GM18498 (cell line): Measurements from ENCODE around the gene KAT2A.

Experiments
- ATAC-seq: cut with Tn5 transposase; IDR thresholded peaks from one replicate; pipeline ENCODE4 v1.9.1; 2021; ENCODE audit warnings: mild to moderate bottlenecking, moderate library complexity; ENCODE audit not compliant: unreplicated experiment

KAT2A gene

GRCh38 chr17:42096360-42097111 lies 24.6 kb downstream of the KAT2A start:
- ATAC-seq, result no peak

GRCh38 chr17:42094375-42095069 lies 26.6 kb downstream of the KAT2A start:
- ATAC-seq, result no peak

GRCh38 chr17:42092939-42093338 lies 28.2 kb downstream of the KAT2A start:
- ATAC-seq, result no peak

GRCh38 chr17:42090964-42091790 lies 30.0 kb downstream of the KAT2A start:
- no peak for ATAC-seq

GRCh38 chr17:42088736-42089135 lies 32.4 kb downstream of the KAT2A start:
- ATAC-seq, result no peak

- no peak for ATAC-seq
Measured at GRCh38 chr17:42087736-42088705, 33.1 kb downstream of the KAT2A start.

GRCh38 chr17:42087042-42087701 lies 34.0 kb downstream of the KAT2A start:
- no peak for ATAC-seq

- ATAC-seq, result no peak
Measured at GRCh38 chr17:42081516-42082129, 39.5 kb downstream of the KAT2A start.

GRCh38 chr17:42079541-42079940 lies 41.6 kb downstream of the KAT2A start:
- ATAC-seq, result no peak

- no peak for ATAC-seq
Measured at GRCh38 chr17:42078396-42079043, 42.6 kb downstream of the KAT2A start.

GRCh38 chr17:42077755-42078154 lies 43.4 kb downstream of the KAT2A start:
- ATAC-seq, result no peak

- ATAC-seq, result no peak
Measured at GRCh38 chr17:42076797-42077559, 44.2 kb downstream of the KAT2A start.

- no peak for ATAC-seq
Measured at GRCh38 chr17:42075789-42076188, 45.4 kb downstream of the KAT2A start.

- ATAC-seq, result no peak
Measured at GRCh38 chr17:42072323-42073187, 48.6 kb downstream of the KAT2A start.

- no peak for ATAC-seq
Measured at GRCh38 chr17:42071810-42072209, 49.4 kb downstream of the KAT2A start.

- ATAC-seq, result no peak
Measured at GRCh38 chr17:42068979-42069378, 52.2 kb downstream of the KAT2A start.

GRCh38 chr17:42067371-42068091 lies 53.6 kb downstream of the KAT2A start:
- no peak for ATAC-seq
